ENCODE results near the gene ZNF500.

The ZNF500 gene

GRCh38 chr16:4768549-4769305 lies 1.8 kb upstream of the ZNF500 start:
- DNase-seq = peak; percentile 96

- no peak for DNase-seq
These were observed 1.0 kb upstream of the ZNF500 start for GRCh38 chr16:4767872-4768548.

DNA sequence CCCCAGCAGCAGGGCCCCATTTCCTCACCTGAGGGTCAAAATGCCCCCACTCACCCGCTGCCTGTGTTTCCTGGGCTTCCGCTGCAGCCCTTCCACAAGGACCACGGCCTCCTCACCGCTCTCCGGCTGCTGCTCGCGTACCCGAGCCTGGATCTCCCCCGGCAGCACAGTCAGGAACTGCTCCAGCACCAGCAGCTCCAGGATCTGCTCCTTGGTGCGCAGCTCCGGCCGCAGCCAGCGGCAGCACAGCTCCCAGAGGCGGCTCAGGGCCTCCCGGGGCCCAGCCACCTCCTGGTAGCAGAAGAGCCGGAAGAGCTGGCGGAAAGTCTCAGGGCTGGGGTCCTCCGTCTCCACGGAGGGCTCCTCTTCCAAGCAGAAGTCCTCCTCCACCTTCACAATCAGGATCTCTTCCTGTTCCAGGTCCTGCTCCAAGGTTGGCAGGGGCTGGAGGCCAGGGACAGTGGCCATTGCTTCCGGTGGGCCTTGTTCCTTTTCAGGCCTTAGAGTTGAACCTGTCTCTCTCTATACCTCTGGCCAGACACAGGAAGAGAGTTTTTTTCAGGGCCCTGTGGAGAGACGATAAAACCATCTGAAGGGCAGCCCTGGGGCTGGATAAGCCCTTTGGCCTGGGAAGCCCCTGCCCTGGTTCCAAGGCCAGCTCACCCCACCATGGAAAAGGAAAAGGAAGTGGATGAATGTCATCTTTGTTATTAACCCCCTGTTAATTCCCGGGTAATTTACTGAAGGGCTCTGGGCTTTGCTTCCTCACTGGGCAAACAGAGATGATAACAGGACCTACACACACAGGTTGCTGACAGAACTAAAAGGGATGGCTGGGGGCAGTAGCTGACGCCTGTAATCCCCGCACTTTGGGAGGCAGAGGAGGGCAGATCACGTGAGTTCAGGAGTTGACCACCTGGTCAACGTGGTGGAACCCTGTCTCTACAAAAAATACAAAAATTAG lies 1.2 kb downstream of the ZNF500 start:
- DNase-seq = no peak

DNA sequence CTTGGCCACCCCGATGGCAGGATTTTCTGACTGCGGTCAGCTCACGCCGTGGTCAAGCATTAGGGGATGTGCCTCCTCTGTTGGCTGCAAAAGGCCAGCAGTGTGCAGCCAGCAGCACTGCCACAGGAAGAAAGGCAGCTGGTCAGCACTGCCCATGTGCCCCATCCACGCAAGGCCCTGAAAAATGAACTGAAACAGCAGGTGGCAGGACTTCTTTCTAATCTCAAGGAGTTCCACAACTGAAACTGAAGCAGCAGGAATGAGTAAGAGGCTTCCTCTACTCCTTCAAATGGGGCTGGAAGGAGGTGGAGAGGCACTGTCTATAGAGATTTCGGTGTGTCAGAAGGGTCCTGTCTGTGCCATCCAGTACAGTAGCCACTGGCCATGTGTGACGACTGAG lies 3.2 kb downstream of the ZNF500 start:
- DNase-seq = no peak

GRCh38 chr16:4762205-4762604 lies 4.8 kb downstream of the ZNF500 start:
- DNase-seq = no peak

DNA sequence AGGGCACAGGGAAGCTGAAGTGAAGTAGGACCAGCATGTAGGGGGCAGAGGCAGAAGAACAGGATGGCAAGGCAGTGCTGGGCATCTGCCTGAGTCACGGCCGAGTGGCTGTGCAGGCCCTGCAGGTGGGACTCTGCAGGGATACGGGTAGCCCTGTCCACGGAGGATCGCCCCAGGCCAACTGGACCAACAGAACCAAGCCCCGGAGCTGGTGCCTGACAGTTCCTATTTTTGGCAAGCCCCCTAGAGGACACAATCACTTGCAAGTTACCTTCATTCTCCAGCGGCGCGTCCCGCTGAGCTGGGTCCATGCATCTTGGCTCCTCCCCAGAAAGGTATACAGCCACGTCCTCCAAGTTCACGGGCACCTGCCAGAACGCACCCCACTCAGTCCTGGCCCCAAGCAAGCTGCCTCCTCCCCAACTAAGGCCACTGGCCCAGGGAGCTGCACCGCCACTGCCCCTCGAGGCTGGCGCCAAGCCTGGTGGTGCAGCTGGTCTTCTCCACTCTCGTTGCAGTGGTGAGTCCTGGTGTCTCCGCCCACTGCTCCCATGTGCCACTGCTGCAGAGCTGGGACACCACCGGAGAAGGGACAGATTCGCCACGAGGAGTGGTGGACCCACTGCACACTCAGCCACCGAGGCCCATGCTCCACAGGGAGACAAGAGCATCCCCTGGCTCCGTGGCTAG lies 6.6 kb downstream of the ZNF500 start:
- no peak for DNase-seq

GRCh38 chr16:4755687-4756086 lies 11.3 kb downstream of the ZNF500 start:
- DNase-seq = no peak

DNA sequence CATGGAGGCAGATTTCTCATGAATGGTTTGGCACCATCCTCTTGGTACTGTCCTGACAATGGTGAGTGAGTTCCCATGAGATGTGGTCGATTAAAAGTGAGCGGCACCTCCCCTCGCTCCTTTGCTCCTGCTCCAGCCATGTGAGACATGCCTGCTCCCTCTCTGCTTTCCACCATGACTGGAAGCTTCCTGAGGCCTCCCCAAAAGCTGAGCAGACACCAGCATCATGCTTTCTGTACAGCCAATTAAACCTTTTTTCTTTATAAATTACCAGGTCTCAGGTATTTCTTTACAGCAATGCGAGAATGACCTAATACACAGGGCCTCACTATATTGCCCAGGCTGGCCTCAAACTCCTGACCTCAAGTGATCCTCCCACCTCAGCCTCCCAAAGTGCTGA lies 12.1 kb downstream of the ZNF500 start:
- DNase-seq = no peak

DNA sequence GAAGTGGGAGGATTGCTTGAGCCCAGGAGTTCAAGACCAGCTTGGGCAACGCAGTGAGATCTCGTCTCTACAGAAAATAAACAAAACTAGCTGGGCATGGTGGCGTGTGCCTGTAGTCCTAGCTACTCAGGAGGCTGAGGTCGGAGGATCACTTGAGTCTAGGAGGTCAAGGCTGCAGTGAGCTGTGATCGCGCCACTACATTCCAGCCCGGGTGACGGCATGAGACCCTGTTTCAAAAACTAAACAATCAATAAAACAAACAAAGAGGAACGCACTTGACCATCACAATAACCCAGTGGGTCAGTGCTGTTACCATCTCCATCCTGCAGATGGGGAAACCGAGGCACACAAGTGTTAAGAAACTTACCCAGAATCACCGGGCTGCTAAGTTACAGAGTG lies 13.7 kb downstream of the ZNF500 start:
- no peak for DNase-seq

DNA sequence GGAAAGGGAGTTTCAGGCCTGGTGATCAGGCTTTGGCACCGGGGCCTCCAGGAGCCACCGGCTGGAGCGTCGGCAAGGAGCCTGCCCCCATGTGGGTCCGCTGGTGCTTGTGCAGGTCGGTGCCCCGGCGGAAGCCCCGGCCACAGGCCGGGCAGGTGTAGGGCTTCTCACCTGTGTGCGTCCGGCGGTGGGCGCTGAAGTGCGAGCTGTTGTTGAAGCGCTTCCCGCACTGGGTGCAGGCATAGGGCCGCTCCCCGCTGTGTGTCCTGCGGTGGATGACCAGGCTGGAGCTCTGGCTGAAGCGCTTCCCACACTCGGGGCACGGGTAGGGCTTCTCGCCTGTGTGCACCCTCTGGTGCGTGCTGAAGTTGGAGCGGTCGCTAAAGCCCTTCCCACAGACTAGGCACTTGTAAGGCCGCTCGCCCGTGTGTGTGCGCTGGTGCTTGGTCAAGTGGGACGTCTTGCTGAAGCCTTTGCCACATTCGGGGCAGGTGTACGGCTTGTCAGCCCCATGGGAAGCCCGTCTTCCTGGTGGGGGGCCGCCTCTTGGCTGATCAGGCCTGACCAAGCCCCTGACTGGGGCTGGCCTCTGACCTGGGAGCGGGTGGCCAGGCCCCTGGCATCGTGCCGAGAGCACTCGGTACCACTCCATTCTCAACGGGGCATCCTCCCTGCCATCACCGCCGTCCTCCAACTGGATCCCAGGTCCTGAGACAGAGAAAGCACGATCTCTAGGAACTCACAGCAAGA lies 14.4 kb downstream of the ZNF500 start:
- no peak for DNase-seq

GRCh38 chr16:4750896-4751295 lies 16.1 kb downstream of the ZNF500 start:
- no peak for DNase-seq

DNA sequence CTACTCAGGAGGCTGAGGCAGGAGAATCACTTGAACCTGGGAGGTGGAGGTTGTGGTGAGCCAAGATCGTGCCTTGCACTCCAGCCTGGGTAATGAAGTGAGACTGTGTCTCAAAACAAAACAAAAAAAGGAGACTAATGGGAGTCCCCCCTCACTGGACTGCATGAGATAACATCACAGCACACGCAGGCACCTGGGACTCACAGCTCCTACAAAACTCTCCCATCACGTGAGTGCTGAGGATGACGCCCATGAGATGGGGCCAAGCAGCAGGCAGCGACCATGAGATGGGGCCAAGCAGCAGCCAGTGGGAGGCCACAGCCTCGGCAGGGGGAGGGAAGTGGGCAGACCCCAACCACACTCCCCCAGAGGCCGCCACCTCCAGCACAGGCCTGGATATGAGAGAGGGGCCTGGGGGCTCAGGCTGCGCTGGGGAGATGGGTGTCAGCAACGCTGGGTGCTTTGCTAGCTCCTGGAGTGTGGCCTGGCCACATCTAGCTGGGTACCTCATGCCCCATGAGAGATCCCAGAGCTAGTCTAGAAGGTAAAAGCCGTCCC lies 17.2 kb downstream of the ZNF500 start:
- no peak for DNase-seq

DNA sequence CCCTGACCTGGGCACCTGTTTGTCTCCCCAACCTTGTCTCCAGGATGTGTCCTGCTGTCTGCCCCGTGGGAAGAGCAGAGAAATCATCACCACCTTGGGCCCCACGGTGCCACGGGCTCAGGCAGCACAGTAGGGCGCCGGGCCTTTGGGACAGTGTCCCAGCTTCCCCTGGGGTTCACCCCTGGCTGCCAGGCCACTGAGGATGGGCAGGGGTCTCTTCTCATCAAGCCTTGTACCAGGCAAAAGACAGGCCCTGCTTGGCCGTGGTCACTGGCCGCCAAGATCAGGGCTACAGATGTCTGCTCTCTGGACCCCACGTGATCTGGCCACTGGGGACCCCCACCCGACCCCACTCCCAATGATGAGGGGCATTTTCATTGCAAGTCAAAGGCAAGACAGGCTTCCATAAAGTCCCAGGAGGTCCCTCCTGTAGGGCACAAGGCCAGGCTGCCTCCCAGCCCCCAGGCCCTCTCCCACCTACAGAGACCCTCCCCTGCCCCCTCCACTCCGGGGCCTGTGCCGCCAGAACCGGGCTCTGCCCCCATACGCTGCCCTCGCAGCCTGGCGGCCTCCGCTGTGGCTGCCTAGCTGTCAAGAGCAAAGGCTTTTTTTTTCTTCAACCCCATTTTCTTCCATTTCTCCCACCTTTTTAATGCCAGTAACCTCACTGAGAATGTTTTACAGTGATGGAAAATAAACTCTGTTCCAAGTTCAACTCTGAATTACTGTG lies 18.1 kb downstream of the ZNF500 start:
- DNase-seq = no peak

DNA sequence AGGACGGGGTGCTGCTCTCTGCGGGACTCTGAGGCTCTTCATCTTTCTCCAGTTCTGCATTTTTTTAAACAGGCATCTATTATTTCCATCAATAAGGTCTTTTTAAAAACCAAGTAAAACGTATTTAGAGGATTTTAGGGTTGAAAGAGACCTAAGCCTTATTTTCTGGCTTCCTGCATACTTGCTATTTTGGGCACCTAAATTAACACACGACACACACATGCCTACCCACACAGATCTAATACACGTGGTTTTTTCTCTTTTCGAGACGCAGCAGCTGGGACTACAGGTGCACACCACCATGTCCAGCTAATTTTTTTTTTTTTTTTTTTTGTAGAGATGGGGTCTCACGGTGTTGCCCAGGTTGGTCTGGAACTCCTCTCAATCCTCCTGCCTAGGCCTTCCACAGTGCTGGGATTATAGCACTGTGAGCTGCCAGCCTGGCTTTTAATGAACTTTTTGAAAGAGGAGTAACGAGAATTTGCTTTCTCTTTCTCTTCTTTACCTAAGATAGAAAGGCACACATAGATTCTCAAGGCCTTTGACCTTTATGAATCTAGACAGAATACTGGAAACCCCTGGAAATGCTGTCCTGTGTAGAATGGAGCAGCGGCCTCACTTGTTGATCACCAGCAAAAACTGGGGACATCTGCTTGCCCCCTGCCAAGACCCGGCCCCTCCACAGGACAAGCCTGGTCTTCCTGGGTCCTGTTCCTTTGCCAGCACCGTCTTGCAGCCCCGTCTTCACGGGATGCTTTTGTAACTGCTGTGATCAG lies 18.9 kb downstream of the ZNF500 start:
- no peak for DNase-seq

DNA sequence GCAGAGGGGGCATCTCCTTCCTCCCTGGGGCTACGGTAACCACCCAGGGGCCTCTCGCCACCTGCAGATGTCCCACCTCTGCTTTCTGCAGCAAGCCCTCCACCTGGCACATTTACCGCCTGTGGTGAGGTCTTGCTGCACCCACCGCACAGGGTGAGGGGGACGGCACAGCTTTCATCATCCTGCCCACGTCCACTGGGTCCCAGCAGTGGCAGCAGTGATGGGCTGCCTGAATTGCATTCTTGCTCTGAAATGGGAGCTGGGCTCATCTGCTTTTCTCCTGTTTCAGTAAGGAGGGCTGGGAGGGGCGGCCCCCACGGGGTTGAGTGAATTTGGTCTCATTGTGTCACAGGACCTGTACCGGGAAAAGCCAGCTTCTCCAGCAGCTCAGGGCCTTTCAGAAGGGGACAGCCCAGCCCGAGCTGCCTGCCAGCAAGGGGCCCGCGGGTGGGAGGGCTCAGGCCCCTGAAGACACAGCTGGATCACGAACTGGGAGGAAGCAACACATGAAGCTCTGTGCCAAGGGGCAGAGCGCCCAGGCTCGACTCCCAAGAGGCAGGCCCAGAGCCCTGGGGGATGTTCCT lies 19.9 kb downstream of the ZNF500 start:
- peak; percentile 6 for DNase-seq

DNA sequence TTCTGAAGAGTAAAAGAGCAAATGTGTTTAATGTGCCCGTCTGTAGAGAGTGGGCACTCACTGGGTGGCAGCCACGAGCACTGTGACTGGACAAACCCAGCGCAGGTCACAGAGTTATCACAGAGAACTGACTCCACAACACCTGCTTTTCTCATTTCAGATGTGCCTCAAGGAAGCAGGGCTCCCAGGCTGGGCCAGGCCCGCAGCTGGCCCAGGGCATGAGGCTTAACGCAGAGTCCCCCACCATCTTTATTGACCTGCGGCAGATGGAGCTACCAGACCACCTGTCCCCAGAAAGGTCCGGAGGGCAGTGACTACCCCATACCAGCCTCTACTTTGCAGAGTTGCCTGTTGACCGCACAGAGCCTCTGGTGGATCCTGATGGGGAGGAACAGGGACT lies 20.7 kb downstream of the ZNF500 start:
- no peak for DNase-seq

DNA sequence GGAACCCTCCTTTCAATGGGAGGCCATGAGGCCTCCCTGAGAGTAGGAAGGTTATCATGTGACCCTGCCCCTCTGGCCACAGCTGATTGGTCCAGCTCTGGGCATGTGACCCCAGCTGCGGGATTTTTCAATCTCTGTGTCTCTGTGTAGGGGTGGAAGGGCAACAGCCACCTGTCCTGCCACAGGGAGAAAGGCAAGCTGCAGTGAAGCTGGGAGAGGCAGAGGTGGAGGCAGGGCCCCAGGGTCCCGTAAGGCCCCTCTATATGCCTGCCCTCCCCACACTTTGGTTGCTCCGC lies 21.7 kb downstream of the ZNF500 start:
- no peak for DNase-seq

DNA sequence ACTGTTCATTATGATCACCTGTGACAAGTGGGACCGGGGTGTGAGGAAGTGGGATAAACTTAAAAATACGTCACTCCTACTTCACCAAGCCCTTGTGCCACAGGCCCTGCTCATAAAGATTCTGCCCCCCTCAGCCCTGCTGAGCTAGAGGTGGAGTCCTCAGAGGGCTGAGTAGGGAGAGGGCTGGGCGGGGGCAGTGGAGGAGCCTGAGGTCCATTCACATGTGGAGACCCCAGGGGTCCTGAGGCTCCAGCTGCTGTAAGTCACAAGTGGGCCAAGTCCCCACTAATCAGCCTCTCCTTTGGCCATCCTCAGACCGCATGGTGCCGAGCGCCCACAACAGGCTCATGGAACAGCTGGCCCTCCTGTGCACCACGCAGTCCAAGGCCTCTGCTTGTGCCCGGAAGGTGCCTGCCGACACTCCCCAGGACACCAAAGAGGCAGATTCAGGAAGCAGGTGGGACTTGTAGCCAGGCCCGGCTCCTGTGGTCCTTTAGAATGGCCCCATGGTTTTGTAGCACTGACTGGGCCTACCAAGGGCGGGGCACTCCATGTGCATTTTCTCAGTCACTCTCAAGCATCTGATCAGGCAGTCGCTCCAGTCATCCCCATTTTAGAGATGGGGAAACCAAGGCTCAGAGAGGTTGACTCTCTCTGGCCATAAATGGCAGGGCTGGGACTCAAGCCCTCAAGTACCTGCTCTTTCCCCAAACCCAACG lies 22.2 kb downstream of the ZNF500 start:
- no peak for DNase-seq

DNA sequence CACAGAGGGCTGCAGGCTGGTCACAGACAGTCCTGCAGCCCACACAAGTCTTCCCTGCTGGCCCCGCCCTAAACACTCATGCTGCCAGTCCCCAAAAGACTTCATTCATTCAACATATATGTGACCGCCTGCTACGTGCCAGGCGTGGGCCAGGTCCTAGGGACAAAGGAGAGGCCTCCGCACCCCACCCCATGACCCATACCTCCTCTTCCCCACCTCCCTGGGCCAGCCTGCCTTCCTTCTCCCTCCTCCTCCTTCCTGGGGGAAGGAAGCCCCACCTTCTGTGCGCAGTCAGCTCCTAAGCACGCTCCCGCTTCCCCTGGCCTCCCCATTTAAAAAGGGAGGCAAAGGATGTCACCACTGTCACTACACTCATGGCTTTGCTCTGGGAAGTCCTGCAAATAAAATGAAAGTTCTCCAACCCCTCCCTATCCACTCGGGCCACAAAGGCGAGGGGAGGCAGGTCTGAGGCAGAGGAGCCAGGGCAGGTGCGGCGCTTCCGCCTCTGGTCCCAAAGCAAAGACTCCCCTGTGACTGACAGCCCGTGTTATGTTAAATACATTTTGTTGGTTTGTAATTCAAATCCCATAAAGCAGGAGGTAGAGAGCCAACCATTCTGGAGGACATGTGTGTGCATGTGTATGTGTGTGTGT lies 23.6 kb downstream of the ZNF500 start:
- DNase-seq = no peak

Data from NCI-H1092 treated with DMSO at 0.1 percent for 48 hours (cell line).